Trophoblast cell (in vitro differentiated cells and primary cell): ENCODE data around the gene CPNE4.

ENCODE experiments used
- DNase-seq, 2 donors: peaks; one replicate each; pipeline ENCODE4 v3.0.0-alpha.2; 2016
- H2AFZ ChIP-seq: 2 replicates; pipeline ENCODE4 v1.6.1; 2013; ENCODE audit warnings: low read length, moderate library complexity, mild to moderate bottlenecking; ENCODE audit not compliant: insufficient read depth, poor library complexity
- H2AK5ac ChIP-seq: 2 replicates; pipeline ENCODE4 v1.6.1; 2013; ENCODE audit warnings: mild to moderate bottlenecking, low read length
- H2BK120ac ChIP-seq: 2 replicates; pipeline ENCODE4 v1.6.1; 2013; ENCODE audit warnings: low read length, mild to moderate bottlenecking, moderate library complexity; ENCODE audit not compliant: insufficient read depth, poor library complexity
- H2BK12ac ChIP-seq: 2 replicates; pipeline ENCODE4 v1.6.1; 2013; ENCODE audit warnings: mild to moderate bottlenecking, low read length, moderate library complexity
- H2BK5ac ChIP-seq: 2 replicates; pipeline ENCODE4 v1.6.1; 2013; ENCODE audit warnings: low read length, low read depth, moderate library complexity, mild to moderate bottlenecking; ENCODE audit not compliant: poor library complexity
- H3K14ac ChIP-seq: 2 replicates; pipeline ENCODE4 v1.6.1; 2013; ENCODE audit warnings: mild to moderate bottlenecking, low read length
- H3K18ac ChIP-seq: 2 replicates; pipeline ENCODE4 v1.6.1; 2013; ENCODE audit warnings: mild to moderate bottlenecking, low read length
- H3K23ac ChIP-seq: 2 replicates; pipeline ENCODE4 v1.6.1; 2013; ENCODE audit warnings: low read length
- H3K27ac ChIP-seq: 2 replicates; pipeline ENCODE4 v1.5.1; 2013; ENCODE audit warnings: low read depth, mild to moderate bottlenecking, inconsistent platforms, low read length, moderate library complexity
- H3K27me3 ChIP-seq: 2 replicates; pipeline ENCODE4 v1.6.1; 2013; ENCODE audit warnings: inconsistent platforms, mild to moderate bottlenecking, low read length, moderate library complexity; ENCODE audit not compliant: insufficient read depth
- H3K36me3 ChIP-seq, 2 experiments: 1 replicate in 1 of 2; 2 replicates in 1 of 2; pipeline ENCODE4 v1.6.1; 2013; ENCODE audit warnings: low read length in 2 of 2, mild to moderate bottlenecking in 2 of 2, moderate library complexity in 1 of 2; ENCODE audit not compliant: insufficient read depth in 2 of 2, control insufficient read depth in 1 of 2
- H3K4ac ChIP-seq: 2 replicates; pipeline ENCODE4 v1.6.1; 2013; ENCODE audit warnings: low read depth, mild to moderate bottlenecking, low read length, moderate library complexity
- H3K4me1 ChIP-seq, 2 experiments: 1 replicate in 1 of 2; 2 replicates in 1 of 2; pipeline ENCODE4 v1.6.1; 2013; ENCODE audit warnings: low read length in 2 of 2, mild to moderate bottlenecking in 2 of 2, moderate library complexity in 1 of 2; ENCODE audit not compliant: insufficient read depth in 2 of 2, control insufficient read depth in 1 of 2
- H3K4me2 ChIP-seq: 2 replicates; pipeline ENCODE4 v1.6.1; 2013; ENCODE audit warnings: inconsistent platforms, mild to moderate bottlenecking, low read length, moderate library complexity
- H3K4me3 ChIP-seq: 2 replicates; pipeline ENCODE4 v1.5.1; 2013; ENCODE audit warnings: mild to moderate bottlenecking, low read depth, low read length, inconsistent platforms
- H3K79me1 ChIP-seq: one replicate; pipeline ENCODE4 v1.6.1; 2013; ENCODE audit warnings: low read length
- H3K79me2 ChIP-seq: 2 replicates; pipeline ENCODE4 v1.6.1; 2013; ENCODE audit warnings: low read length, mild to moderate bottlenecking; ENCODE audit not compliant: control insufficient read depth, insufficient read depth, poor library complexity
- H3K9ac ChIP-seq: 2 replicates; pipeline ENCODE4 v1.6.1; 2013; ENCODE audit warnings: mild to moderate bottlenecking, low read length
- H3K9me3 ChIP-seq: 2 replicates; pipeline ENCODE4 v1.6.1; 2013; ENCODE audit warnings: low read depth, mild to moderate bottlenecking, control low read depth, inconsistent platforms, low read length; ENCODE audit not compliant: insufficient read depth
- H4K12ac ChIP-seq: 2 replicates; pipeline ENCODE4 v1.6.1; 2013; ENCODE audit warnings: low read depth, mild to moderate bottlenecking, low read length, moderate library complexity
- H4K8ac ChIP-seq: 2 replicates; pipeline ENCODE4 v1.6.1; 2013; ENCODE audit warnings: low read depth, mild to moderate bottlenecking, low read length, moderate library complexity
- H4K91ac ChIP-seq: one replicate; pipeline ENCODE4 v1.6.1; 2013; ENCODE audit warnings: low read depth, mild to moderate bottlenecking, low read length, moderate library complexity
- WGBS: extraction: QIAGEN DNeasy Blood & Tissue Kit; methylation state at CpG from one replicate; pipeline ENCODE4 v1.1.7; 2013; ENCODE audit warnings: missing lambda C conversion rate; ENCODE audit not compliant: insufficient read length, insufficient coverage; ENCODE audit errors: extremely low coverage; 5-methylcytosine and 5-hydroxymethylcytosine counted together

Gene CPNE4

DNA sequence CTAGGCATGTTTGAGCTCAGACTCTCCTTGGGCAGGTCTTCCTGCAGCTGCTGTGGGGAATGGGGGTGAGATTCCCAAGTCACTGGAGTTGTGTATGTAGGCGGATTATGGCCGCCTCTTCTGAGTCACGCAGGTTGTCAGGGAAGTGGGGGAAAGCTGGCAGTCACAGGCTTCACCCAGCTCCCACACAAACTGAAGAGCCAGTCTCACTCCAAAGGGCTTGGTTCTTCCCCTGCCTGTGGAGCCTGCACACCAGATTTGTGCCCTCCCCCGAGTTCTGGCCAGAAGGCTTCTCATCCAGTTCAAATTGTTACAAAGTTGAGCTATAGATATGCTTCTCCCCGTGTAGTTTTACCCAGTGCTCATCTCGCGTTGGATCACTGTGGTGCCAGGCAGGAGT is 53.5 kb downstream of the CPNE4 start:
- Histone ChIP-seq H2AFZ (no peak overlapping the region), H3K79me1 (no peaks in the 10 kb centered on the region), H3K9me3 (no peaks in the 10 kb centered on the region), H3K4me2 (no peak overlapping the region), H3K27ac (no peak overlapping the region), H2BK120ac (no peak overlapping the region), H2BK5ac (no peak overlapping the region), H3K4ac (no peak overlapping the region), H4K12ac (no peak overlapping the region), H3K4me3 (no peak overlapping the region), H3K36me3 (no peaks in the 10 kb centered on the region), H3K18ac (no peak overlapping the region), H4K8ac (no peak overlapping the region), H3K27me3 (no peaks in the 10 kb centered on the region), H3K4me1 (no peaks in the 10 kb centered on the region), H3K79me2 (no peaks in the 10 kb centered on the region), H3K14ac (no peak overlapping the region), H3K9ac (no peak overlapping the region), H2AK5ac (no peak overlapping the region), H4K91ac (no peak overlapping the region), H2BK12ac (no peak overlapping the region), H3K23ac (no peak overlapping the region)
- WGBS, result no CpG with 5 or more reads among the region's 7 CpGs
- no peak for DNase-seq

DNA sequence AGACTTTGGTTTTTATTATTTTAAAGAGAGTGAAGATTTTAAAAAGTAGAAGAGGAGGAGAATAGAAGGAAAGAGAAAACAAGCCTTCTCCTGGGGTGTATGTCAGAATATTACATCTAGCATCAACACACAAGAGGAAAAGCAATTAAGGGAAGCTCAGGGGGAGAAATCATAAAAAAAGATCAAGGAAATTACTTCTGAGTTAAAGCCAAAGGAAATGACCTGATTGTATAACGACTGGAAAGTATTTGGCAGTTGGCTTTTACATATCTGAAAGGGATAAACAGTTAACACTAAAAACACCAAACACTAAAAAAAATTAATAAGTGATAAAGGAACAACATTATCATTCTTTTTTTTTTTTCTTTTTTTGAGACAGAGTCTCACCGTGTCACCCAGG is 58.4 kb downstream of the CPNE4 start:
- Histone ChIP-seq H3K23ac (no peak overlapping the region), H2AK5ac (no peak overlapping the region), H3K4me1 (peaks cover 5 to 8% of the 10 kb centered on the region in 2 experiments), H3K9ac (no peak overlapping the region), H3K27me3 (no peaks in the 10 kb centered on the region), H2BK12ac (no peak overlapping the region), H3K9me3 (no peaks in the 10 kb centered on the region), H3K18ac (no peak overlapping the region), H3K4ac (no peak overlapping the region), H2BK120ac (no peak overlapping the region), H3K79me2 (no peaks in the 10 kb centered on the region), H4K12ac (no peak overlapping the region), H2BK5ac (no peak overlapping the region), H3K4me3 (no peak overlapping the region), H4K8ac (no peak overlapping the region), H4K91ac (no peak overlapping the region), H3K79me1 (no peaks in the 10 kb centered on the region), H3K4me2 (no peak overlapping the region), H3K27ac (no peak overlapping the region), H2AFZ (no peak overlapping the region), H3K36me3 (no peaks in the 10 kb centered on the region), H3K14ac (no peak overlapping the region)
- whole genome bisulfite sequencing, result no CpG with 5 or more reads among the region's 2 CpGs
- DNase-seq, result no peak

DNA sequence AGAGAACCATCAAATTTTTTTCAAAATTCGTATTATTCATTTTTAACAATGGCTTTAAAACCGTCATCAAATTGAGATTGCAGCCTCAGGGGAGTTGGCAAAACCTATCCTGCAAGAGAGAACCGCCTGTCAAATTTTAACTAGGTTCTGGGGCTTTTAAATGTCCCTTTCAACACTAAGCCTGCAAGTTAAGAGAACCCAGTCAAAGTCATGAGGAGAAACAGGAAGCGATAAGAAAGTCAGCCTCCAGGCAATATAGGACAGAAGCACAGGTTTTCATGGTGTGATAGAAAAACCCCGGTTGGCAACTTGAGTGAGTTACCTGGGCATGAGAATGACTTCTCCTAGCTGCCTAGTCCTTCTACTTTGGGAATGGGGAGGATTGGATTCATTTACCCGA is 59.8 kb downstream of the CPNE4 start:
- H3K79me2 ChIP-seq, result no peaks in the 10 kb centered on the region
- H3K18ac ChIP-seq, result no peak overlapping the region
- no peak overlapping the region for H4K8ac ChIP-seq
- no peak overlapping the region for H3K4me2 ChIP-seq
- H3K36me3 ChIP-seq, result no peaks in the 10 kb centered on the region
- WGBS, result no CpG with 5 or more reads among the region's 6 CpGs
- no peak overlapping the region for H3K4me3 ChIP-seq
- no peak overlapping the region for H2BK120ac ChIP-seq
- H2BK5ac ChIP-seq, result no peak overlapping the region
- peaks cover 5 to 8% of the 10 kb centered on the region in 2 experiments for H3K4me1 ChIP-seq
- no peak overlapping the region for H3K4ac ChIP-seq
- H3K14ac ChIP-seq, result no peak overlapping the region
- DNase-seq, result no peak
- no peak overlapping the region for H3K9ac ChIP-seq
- H2AK5ac ChIP-seq, result no peak overlapping the region
- H3K9me3 ChIP-seq, result no peaks in the 10 kb centered on the region
- H3K23ac ChIP-seq, result no peak overlapping the region
- no peak overlapping the region for H3K27ac ChIP-seq
- no peaks in the 10 kb centered on the region for H3K27me3 ChIP-seq
- no peaks in the 10 kb centered on the region for H3K79me1 ChIP-seq
- H2BK12ac ChIP-seq, result no peak overlapping the region
- no peak overlapping the region for H4K12ac ChIP-seq
- no peak overlapping the region for H4K91ac ChIP-seq
- H2AFZ ChIP-seq, result no peak overlapping the region

DNA sequence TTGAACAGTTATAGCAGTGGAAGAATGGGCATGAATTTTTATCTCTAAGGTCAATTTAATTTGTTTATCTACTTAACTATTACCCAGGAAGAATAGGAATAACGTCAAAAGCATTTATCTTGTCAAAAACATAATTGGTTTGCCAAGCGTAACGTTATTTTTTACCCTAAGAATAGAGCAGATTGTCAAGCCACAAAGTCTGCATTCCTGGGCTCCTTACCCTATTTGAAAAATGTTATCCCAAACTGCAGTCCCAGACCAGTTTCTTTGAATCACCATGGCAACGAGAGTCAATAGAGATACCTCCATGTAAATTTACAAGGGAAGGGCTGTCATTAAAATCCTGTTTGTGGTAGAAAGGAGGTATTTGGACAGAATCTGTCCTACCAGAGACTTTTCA is 61.1 kb downstream of the CPNE4 start:
- Histone ChIP-seq H3K27ac (no peak overlapping the region), H3K79me1 (no peaks in the 10 kb centered on the region), H2AK5ac (no peak overlapping the region), H2BK5ac (no peak overlapping the region), H2BK12ac (no peak overlapping the region), H3K79me2 (no peaks in the 10 kb centered on the region), H3K4me3 (no peak overlapping the region), H4K91ac (no peak overlapping the region), H3K9ac (no peak overlapping the region), H3K23ac (no peak overlapping the region), H2AFZ (no peak overlapping the region), H3K4me1 (peaks cover 5 to 8% of the 10 kb centered on the region in 2 experiments), H3K9me3 (no peaks in the 10 kb centered on the region), H3K18ac (no peak overlapping the region), H4K12ac (no peak overlapping the region), H3K4ac (no peak overlapping the region), H3K27me3 (no peaks in the 10 kb centered on the region), H4K8ac (no peak overlapping the region), H3K14ac (no peak overlapping the region), H3K36me3 (no peaks in the 10 kb centered on the region), H2BK120ac (no peak overlapping the region), H3K4me2 (no peak overlapping the region)
- DNase-seq, result peak in 1 of 2 donors; percentile 43
- WGBS, result no CpG with 5 or more reads among the region's 4 CpGs
